Calu3 (cell line): ENCODE results near the gene B3GLCT. TPM values are rescaled to one million over a fixed set of nuclear protein-coding genes. Genes with fewer than 3 reads are reported as not detected.

Source experiments
- BruUV-seq: library from RNA; stranded (reverse); fragments of 400-500 nt; replicated peaks from 2 replicates; lab custom pipeline; 2021; lab: Mats Ljungman, UMichigan
- CTCF ChIA-PET: fragments of 300-600 bp; sonication (Branson Sonifier 250); formaldehyde crosslinking; loops from one replicate; lab custom pipeline; 2022; ENCODE audit warnings: antibody characterized with exemption; lab: Charles Lee
- DNase-seq: peaks from one replicate; pipeline ENCODE4 v3.0.0; 2022
- H3K27ac Mint-ChIP-seq: one replicate; pipeline ENCODE4 v1.8.0; 2022; ENCODE audit warnings: mixed read lengths; ENCODE audit not compliant: unreplicated experiment
- H3K27me3 Mint-ChIP-seq: one replicate; pipeline ENCODE4 v1.8.0; 2022; ENCODE audit warnings: mixed read lengths; ENCODE audit not compliant: unreplicated experiment
- H3K36me3 Mint-ChIP-seq: one replicate; pipeline ENCODE4 v1.8.0; 2022; ENCODE audit warnings: mild to moderate bottlenecking, moderate library complexity, mixed read lengths; ENCODE audit not compliant: insufficient read depth, unreplicated experiment
- H3K4me1 Mint-ChIP-seq: one replicate; pipeline ENCODE4 v1.8.0; 2022; ENCODE audit warnings: mild to moderate bottlenecking, low read depth, mixed read lengths; ENCODE audit not compliant: unreplicated experiment
- H3K4me3 Mint-ChIP-seq: one replicate; pipeline ENCODE4 v1.8.0; 2022; ENCODE audit warnings: mild to moderate bottlenecking, low read depth, moderate library complexity, mixed read lengths; ENCODE audit not compliant: unreplicated experiment
- H3K9me3 Mint-ChIP-seq: one replicate; pipeline ENCODE4 v1.8.0; 2022; ENCODE audit warnings: low read depth, mixed read lengths; ENCODE audit not compliant: unreplicated experiment
- intact Hi-C: fragments of 100-400 bp; cut with micrococcal nuclease; formaldehyde crosslinking; loops from one replicate; pipeline ENCODE4 v1.10.0; 2022; ENCODE audit not compliant: unreplicated experiment
- total RNA-seq: library from RNA; stranded (reverse); gene quantifications from 2 replicates; pipeline ENCODE4 v1.2.3, GENCODE V29; 2022
- TF ChIP-seq, protein P1 (sequence below): fragments of 200-600 bp; IDR thresholded peaks from one replicate; pipeline ENCODE4 v1.8.0; 2022; ENCODE audit warnings: antibody characterized with exemption; ENCODE audit not compliant: unreplicated experiment

B3GLCT gene
- total RNA-seq, 1 experiment from 2014 or later, result 5.1 TPM

DNA sequence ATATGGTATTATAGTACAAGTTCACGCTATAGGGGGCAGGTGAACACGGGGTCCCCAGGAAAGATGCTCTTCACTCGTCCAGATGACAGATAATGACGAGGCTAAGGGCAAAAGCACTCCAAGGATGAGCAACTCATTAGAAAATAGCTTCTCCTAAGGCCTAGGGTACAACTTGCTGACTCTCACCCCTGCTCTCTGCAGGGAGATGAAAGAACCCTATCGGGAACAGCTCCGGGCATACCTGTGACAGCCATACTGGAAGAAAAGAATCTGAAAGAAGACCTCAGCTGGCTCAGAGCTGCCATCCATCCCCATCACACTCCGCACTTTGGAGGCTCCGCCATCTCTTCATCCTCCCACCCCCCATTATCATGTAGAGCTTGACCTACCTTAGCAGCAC, 20.5 kb upstream of the B3GLCT start:
- BruUV-seq, result no TSS peak
- peaks cover 7% of the 10 kb centered on the region for H3K9me3 Mint-ChIP-seq
- DNase-seq, result no peak
- intact Hi-C loops, result no loop called here
- H3K36me3 Mint-ChIP-seq, result no peaks in the 10 kb centered on the region
- no peaks in the 10 kb centered on the region for H3K27me3 Mint-ChIP-seq
- H3K27ac Mint-ChIP-seq, result no peak overlapping the region
- CTCF ChIA-PET, result interaction anchor here (0.7 kb wide), 1 partner anchor 985 kb away, joined by 3 read pairs; no protein-coding TSS in a partner anchor
- no peak overlapping the region for H3K4me3 Mint-ChIP-seq
- TF ChIP-seq, protein P1, sequence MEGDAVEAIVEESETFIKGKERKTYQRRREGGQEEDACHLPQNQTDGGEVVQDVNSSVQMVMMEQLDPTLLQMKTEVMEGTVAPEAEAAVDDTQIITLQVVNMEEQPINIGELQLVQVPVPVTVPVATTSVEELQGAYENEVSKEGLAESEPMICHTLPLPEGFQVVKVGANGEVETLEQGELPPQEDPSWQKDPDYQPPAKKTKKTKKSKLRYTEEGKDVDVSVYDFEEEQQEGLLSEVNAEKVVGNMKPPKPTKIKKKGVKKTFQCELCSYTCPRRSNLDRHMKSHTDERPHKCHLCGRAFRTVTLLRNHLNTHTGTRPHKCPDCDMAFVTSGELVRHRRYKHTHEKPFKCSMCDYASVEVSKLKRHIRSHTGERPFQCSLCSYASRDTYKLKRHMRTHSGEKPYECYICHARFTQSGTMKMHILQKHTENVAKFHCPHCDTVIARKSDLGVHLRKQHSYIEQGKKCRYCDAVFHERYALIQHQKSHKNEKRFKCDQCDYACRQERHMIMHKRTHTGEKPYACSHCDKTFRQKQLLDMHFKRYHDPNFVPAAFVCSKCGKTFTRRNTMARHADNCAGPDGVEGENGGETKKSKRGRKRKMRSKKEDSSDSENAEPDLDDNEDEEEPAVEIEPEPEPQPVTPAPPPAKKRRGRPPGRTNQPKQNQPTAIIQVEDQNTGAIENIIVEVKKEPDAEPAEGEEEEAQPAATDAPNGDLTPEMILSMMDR, result no peak
- H3K4me1 Mint-ChIP-seq, result no peaks in the 10 kb centered on the region

DNA sequence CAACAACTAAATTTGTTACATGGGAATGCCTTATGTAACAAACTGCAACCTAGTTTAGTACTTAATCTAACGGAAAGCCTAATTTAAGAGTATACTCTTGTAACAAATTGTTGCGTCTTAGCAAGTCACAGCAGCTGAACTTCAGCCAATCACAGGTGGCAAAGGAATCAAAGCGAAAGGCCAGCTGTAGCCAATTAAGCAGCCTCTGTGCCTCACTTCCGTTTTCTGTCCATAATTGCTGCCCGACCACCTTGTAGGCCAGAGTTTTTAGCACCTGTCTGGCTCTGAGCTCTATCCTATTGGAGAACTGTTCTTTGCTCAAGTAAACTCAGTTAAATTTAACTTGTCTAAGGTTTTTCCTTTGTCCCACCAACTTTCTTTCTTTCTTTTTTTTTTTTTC, 20.0 kb upstream of the B3GLCT start:
- Mint-ChIP-seq H3K27me3 (no peaks in the 10 kb centered on the region), H3K9me3 (peaks cover 7% of the 10 kb centered on the region), H3K27ac (no peak overlapping the region), H3K4me3 (no peak overlapping the region), H3K36me3 (no peaks in the 10 kb centered on the region), H3K4me1 (no peaks in the 10 kb centered on the region)
- intact Hi-C loops, result no loop called here
- BruUV-seq, result no TSS peak
- TF ChIP-seq, protein P1, result no peak
- DNase-seq, result no peak
- CTCF ChIA-PET, result interaction anchor here (0.7 kb wide), 1 partner anchor 984 kb away, joined by 3 read pairs; no protein-coding TSS in a partner anchor

DNA sequence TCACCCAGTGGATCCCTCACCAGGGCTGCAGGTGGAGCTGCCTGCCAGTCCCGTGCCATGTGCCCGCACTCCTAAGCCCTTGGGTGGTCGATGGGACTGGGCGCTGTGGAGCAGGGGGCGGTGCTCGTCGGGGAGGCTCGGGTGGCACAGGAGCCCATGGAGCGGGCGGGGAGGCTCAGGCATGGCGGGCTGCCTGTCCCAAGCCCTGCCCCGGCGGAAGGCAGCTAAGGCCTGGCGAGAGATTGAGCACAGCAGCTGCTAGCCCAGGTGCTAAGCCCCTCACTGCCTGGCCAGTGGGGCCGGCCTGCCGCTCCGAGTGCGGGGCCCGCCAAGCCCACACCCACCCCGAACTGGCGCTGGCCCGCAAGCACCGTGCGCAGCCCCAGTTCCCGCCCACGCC, 16.8 kb upstream of the B3GLCT start:
- Mint-ChIP-seq H3K27me3 (peaks cover 12% of the 10 kb centered on the region), H3K27ac (no peak overlapping the region), H3K36me3 (no peaks in the 10 kb centered on the region), H3K4me1 (no peaks in the 10 kb centered on the region), H3K9me3 (peaks cover 2% of the 10 kb centered on the region), H3K4me3 (no peak overlapping the region)
- no peak for DNase-seq
- no TSS peak for BruUV-seq
- CTCF ChIA-PET, result no interaction called here
- intact Hi-C loops, result no loop called here
- TF ChIP-seq, protein P1, result no peak

DNA sequence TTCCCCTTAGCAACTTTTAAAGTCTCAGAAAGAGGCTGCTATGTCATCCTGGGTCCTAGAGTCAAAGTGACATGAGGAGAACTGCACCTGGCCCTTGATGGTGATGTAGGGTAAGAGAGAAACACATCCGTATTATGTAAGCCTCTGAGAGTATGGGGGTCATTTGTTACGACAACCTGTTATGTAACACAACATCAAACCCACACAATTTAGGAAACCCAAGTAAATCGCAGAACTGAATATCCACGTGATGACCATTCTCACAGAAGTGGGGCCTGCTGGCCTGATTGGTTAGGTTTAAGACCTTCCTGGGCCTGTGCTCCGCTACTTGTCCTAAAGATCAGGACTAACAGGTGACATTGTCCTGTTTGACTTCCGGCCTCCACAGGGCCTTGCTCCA, 15.3 kb upstream of the B3GLCT start:
- no peaks in the 10 kb centered on the region for H3K9me3 Mint-ChIP-seq
- no peaks in the 10 kb centered on the region for H3K4me1 Mint-ChIP-seq
- no TSS peak for BruUV-seq
- no peaks in the 10 kb centered on the region for H3K36me3 Mint-ChIP-seq
- H3K4me3 Mint-ChIP-seq, result no peak overlapping the region
- TF ChIP-seq, protein P1, result no peak
- DNase-seq, result no peak
- intact Hi-C loops, result no loop called here
- peaks cover 16% of the 10 kb centered on the region for H3K27me3 Mint-ChIP-seq
- no peak overlapping the region for H3K27ac Mint-ChIP-seq
- CTCF ChIA-PET, result no interaction called here
